C4-2B (cell line): ENCODE results near the gene C10orf90.

Experiments used
- CTCF ChIP-seq: fragments of 450-650 bp; conservative IDR thresholded peaks from 2 replicates; pipeline ENCODE4 v1.5.1; 2017; ENCODE audit warnings: mild to moderate bottlenecking
- ZFX ChIP-seq: fragments of 450-650 bp; IDR thresholded peaks from 2 replicates; pipeline ENCODE4 v1.6.1; 2017

GRCh38 chr10:126686719-126687118, 16.2 kb upstream of the C10orf90 start:
- TF ChIP-seq CTCF, result no peak
- TF ChIP-seq ZFX, result no peak
